DMS153 treated with DMSO at 0.1 percent for 48 hours (cell line): Measurements from ENCODE around the gene DIP2C.
"Not testable (repeated sequence)": the region's sequence is repeated elsewhere in the genome, so short reads cannot be mapped to it uniquely, and the experiment has no call there.

Experiments
- DNase-seq: peaks from one replicate; lab custom pipeline; 2025; ENCODE audit not compliant: unreplicated experiment; lab: John Stamatoyannopoulos, UW

DIP2C gene

GRCh38 chr10:614790-615582 lies 74.5 kb downstream of the DIP2C start:
- no peak for DNase-seq

DNA sequence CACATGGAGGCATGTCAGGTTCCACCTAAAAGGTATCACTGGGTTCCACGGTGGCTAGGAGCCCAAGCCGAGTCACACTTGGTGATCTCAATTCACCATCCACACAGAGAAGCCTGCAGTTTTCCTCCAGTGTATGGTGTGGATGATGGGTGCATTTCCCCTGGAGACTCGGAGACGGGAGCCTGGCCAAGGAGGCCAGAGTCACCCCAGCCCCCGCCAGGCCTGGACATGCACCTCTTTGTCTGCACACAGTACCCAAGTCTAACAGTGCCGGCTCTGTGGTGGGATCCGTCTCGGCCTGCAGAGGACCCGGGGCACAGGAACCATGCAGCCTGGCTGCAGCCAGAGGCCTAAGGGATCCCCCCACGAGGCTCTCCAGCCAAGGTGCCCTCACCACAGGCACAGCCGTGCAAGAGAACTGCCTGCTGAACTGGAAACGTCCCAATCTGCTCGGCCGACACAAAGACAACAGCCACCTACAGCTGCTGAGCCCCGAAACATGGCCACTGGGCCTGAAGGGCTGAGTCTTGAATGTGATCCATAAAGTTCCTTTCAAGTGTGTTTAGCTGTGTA lies 75.2 kb downstream of the DIP2C start:
- no peak for DNase-seq

- DNase-seq = peak; percentile 14
Observed at GRCh38 chr10:613271-614138, 76.0 kb downstream of the DIP2C start.

GRCh38 chr10:612696-613095 lies 76.8 kb downstream of the DIP2C start:
- no peak for DNase-seq

GRCh38 chr10:610642-611305 lies 78.7 kb downstream of the DIP2C start:
- DNase-seq = not testable (repeated sequence)

- DNase-seq = no peak
Observed at GRCh38 chr10:609868-610545, 79.5 kb downstream of the DIP2C start.

GRCh38 chr10:609262-609658 lies 80.2 kb downstream of the DIP2C start:
- DNase-seq = no peak

- no peak for DNase-seq
Observed at GRCh38 chr10:608331-609261, 80.9 kb downstream of the DIP2C start.

DNA sequence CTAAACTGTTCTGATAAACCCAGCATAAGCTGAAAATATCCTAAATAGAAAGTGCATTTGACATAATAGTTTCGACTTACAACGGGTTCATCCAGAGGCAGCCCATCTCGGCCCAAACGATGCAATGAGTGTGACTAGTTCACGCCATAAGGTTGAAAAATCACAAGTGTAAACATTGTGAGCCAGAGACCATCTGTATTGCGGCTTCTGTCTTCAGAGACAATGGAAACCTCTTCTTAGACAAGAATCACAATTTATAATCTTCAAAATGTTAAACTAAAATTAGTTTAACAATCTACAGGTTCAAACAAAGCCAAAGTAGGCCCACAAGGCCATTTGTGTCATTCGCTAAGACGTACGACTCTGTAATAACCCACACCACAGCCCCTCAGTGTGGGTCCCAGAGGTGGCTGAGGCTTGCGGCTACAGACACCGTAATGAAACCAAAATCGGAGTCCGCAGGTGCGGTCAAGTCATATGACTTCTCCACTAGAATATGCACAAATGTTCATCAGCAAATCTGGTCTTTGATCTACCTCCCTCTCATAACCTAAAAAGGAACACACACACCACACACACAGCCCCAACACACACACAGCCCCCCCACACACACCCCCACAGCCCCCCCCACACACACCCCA lies 81.8 kb downstream of the DIP2C start:
- DNase-seq = no peak

DNA sequence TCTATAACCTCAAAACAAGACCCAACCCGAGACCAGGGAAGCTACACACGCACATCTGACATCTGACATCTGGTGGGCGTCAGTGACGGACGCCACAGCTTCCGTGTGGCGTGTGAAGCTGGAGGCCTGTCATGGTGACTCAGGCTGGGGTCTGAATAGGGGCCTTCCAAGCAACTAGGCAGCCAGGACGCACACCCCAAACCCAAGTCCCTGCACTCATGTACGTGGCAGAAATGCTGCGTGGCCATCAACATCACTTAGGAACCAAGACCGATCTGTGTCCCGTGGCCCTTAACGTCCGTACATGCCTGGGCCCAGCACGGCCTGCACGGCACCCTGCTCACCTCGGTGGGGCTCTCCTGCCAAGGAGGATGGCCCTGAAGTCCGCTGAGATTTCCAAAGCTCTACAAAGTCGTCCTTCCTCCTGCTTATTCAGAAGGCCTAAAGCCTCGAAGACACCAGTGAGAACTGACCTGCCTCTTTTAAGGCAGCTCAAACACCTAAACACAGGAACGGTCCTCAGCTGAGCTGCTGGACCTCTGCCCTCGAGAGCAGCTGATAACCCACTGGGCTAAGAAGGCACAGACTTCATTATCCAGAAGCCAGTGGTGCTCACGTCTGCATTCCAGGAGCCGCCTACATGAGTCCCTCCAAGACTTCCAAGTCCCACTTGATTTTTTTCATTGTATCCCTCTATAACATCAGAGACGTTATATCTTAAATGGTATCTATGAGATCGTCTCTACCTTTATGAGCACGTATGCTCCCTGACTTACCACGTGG lies 82.5 kb downstream of the DIP2C start:
- no peak for DNase-seq

DNA sequence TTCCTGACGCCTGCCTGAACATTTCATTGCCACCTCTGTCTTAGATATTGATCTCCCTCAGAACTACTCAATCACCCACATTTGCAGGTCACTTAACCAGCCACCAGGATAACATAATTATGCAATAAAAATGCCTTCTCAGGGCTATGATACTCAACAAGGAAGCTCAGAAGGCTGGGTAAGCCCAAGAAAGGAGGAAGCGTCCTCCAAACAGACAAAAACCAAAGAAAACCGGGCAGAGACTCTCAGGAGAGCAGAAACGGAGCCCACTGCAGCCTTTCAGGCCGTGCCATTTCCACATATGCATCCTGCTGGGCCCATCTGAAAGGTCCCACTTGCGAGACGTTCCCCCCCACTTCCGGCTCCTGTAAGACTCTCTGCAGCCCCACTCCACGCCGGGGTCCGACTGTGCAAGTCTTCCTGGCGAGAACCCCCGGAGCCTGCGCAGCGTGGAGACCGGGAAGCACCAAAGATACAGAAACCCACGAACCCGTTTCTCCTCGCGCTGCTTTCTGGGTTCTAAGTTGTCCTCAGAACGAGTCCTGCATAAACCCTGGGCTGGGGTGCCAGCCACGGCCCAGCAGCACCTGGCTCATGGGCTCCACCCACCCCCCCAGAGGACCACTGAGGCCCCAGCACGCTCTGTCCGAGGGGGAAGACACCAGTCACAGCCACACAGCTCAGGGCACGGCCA lies 83.7 kb downstream of the DIP2C start:
- DNase-seq = no peak

DNA sequence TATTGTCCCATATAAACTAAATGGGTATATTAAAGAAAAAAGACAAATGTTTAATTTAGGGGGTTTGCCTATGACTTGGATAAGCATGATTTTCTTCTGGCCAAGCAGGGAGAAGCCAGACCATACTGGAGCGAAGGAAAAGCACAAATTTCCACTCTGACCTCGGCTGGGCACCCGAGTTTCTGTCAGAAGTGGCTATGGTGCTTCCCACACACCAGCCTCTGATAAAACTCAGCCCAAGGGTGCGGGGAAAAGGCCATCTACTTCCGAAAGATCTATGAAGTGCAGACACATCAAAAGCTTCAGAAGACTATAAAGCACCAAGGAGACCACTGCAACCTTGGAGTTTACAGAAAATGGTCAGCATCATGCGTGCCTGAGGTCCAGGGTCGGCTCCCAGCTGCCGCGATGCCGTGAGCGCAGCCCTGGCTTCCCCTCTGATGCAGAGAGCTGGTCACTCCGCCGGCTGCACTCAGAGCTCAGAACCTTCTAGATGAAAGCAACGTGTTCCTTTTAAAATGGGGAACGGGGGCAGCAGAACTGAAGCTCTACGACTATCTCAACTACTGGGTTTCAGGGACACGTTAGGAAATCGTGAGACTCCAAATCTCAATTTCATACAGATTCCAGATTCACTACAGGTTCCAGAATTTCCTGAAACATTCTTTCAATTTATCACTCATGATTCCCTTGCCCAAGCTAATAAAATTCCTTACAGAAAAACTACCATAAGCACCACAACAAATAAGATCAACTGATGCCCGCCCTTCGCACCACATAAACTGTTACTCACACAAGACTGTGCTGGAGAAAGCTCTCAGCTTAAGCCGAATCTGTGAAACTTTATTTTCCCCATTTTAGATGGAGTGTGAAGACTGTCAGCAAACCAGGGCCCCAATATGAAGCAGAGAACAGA lies 84.5 kb downstream of the DIP2C start:
- no peak for DNase-seq

- no peak for DNase-seq
Observed at GRCh38 chr10:603745-604144, 85.7 kb downstream of the DIP2C start.

GRCh38 chr10:602391-603005 lies 87.0 kb downstream of the DIP2C start:
- DNase-seq = no peak

GRCh38 chr10:601660-601963 lies 87.9 kb downstream of the DIP2C start:
- DNase-seq = no peak

GRCh38 chr10:600876-601659 lies 88.4 kb downstream of the DIP2C start:
- DNase-seq = no peak
